Breast epithelium (tissue), 3 donors: ENCODE data around the gene PCBP4.

Experiments
- CTCF ChIP-seq, 3 donors: fragments of 450-650 bp; IDR thresholded peaks; one replicate each; pipeline ENCODE4 v1.5.1; 2016 to 2017; ENCODE audit warnings: antibody characterized with exemption in 3 of 3, mild to moderate bottlenecking in 3 of 3, moderate library complexity in 3 of 3
- POLR2A ChIP-seq: fragments of 450-650 bp; IDR thresholded peaks from one replicate; pipeline ENCODE4 v1.6.1; 2016; ENCODE audit warnings: antibody characterized with exemption, mild to moderate bottlenecking, moderate library complexity
- POLR2AphosphoS5 ChIP-seq, 3 donors: sonication (generic); formaldehyde crosslinking; IDR thresholded peaks; one replicate each; pipeline ENCODE4 v1.6.1; 2017; ENCODE audit warnings: antibody characterized with exemption in 3 of 3

DNA sequence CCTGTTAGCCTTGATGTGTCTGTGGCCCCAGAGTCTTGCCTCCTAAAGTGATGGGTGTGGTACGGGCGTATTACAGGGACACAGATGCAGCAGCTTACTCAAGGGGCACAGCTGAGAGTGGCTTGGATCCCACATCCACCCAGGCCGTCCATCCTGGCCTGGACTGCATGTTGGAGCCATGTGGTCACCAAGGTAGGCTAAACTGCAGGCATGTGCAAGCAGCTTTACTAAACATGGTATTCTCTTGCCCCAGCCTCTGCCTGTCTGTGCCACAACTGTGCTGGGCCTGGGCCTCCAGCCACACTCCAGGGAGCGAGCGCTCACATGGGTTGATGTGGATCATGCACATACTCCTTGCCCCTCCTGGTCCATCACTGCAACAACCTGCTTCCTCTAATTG lies 18.1 kb downstream of the PCBP4 start:
- TF ChIP-seq CTCF (IDR thresholded peaks at IDR 0.05) (no peak), POLR2AphosphoS5 (IDR thresholded peaks at IDR 0.05) (no peak), POLR2A (no peak)
